Activated CD4-positive, alpha-beta T cell treated with anti-CD3 and anti-CD28 coated beads, Interleukin-2, amount 50 U/mL, for 1 hour (primary cell): ENCODE measurements around the gene TUBGCP3.
"Not testable (repeated sequence)": the region's sequence is repeated elsewhere in the genome, so short reads cannot be mapped to it uniquely, and the experiment has no call there.

Source experiments
- DNase-seq: peaks from one replicate; pipeline ENCODE4 v3.0.0-alpha.2; 2020

The TUBGCP3 gene

DNA sequence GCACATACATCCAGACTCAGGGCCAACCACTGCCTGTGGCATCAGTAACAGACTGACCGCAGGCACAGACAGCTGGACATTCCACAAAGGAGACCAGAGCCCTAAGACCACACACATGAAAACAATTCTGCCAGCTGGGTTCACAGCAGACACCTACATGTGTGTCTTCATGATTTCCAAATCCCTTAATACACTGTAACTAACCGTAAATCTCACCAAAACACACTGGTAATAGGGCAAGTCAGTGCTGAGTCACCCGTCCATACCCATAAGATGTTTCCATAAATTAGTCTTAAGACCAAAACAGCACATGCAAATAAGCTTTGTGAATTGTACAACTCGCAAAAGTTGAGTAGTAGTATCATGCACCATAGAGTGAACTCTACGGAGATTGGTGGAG, 65.4 kb downstream of the TUBGCP3 start:
- DNase-seq, result no peak

DNA sequence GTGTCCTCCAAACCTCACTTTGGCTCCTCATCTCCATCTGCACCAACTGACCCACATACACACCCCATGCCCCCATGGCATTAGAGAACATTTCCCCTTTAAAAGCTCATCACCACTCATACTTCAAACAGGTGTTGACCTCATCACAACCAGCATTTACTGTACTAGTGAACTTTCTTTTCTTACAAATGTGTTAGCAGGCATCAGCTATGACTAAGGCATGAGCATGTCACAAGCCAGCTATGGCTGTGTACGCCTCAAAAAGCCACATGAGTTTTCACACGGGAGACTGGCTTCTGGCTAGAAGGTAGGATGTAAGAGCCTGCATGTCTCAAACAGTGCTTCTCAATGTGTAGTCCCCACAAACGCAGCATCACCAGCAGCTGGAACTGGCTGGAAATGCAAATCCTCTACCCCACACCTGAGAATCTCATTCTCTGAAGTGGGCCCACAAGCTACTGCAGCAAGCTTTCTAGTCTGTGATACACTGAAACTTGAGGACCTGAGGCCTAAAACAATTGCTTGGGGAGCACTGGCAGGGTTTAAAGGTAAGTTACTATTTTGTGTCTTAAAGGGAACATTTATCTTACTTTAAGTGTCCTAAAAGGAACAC, 66.8 kb downstream of the TUBGCP3 start:
- DNase-seq, result no peak

DNA sequence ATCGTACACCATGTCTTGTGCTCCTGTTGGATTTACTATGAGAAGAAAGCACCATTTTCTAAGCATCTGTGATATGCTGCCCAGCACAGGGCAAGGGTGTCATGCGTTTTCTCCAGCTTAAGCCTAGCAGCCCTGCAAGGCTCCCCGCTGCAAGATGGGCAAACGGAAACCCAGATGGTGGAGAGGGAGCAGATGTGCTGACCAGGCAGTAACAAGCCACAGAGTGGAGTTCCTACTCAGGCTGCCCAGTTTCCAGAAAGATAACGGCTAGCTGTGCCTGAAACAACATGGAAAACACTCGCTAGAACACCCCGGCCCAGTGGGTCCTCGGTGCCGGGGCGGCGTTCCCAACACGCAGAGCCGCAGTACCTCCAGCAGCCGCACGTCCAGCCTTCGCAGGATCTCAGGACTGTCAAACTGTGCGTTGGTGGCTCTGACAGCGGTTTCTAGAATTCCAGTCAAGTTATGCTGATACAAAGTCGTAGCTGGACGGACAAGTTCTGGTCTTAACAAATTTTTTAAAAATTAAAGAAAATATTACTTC, 68.4 kb downstream of the TUBGCP3 start:
- no peak for DNase-seq

DNA sequence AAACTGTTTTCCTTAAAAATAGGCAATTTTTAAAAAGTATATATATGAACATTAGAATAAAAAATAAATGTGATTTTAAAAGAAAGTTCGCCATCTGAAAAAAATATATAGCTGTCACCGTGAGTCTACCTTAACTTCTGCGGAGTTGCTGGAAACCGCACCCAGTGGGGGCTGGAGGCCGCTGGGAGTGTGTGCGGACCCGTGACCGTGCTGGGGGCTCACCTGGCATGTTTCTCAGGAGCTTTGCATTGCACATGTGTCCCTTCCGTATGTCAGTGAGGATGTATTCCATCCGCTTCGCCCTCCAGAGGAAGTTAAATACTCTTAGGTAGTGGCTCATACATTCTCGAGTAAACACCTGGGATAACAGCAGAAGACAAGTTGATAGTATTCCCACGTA, 71.7 kb downstream of the TUBGCP3 start:
- DNase-seq, result no peak

GRCh38 chr13:112513761-112514160, 74.2 kb downstream of the TUBGCP3 start:
- DNase-seq, result no peak

GRCh38 chr13:112510987-112511685, 76.8 kb downstream of the TUBGCP3 start:
- DNase-seq, result no peak

GRCh38 chr13:112510002-112510780, 77.8 kb downstream of the TUBGCP3 start:
- no peak for DNase-seq

- DNase-seq, result no peak
Observed at GRCh38 chr13:112509190-112509589, 78.8 kb downstream of the TUBGCP3 start.

DNA sequence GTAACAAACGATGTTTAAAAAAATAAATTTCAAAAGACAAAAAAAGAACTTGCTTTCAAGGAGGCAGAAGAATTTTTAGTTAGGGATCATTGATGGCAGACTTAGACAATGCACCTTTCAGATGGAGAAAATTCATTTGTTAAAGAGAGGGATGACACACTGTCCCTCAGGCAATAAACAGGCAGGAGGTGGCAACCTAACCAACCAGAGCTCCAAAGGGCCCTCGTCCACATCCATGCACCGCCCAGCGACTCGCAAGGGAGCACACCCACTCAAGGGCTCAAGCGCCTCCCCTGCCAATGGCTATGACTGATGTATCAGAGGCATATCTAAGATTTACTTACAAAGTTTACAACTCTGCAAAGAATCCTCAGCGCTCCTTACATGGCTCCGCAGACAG, 81.9 kb downstream of the TUBGCP3 start:
- no peak for DNase-seq

DNA sequence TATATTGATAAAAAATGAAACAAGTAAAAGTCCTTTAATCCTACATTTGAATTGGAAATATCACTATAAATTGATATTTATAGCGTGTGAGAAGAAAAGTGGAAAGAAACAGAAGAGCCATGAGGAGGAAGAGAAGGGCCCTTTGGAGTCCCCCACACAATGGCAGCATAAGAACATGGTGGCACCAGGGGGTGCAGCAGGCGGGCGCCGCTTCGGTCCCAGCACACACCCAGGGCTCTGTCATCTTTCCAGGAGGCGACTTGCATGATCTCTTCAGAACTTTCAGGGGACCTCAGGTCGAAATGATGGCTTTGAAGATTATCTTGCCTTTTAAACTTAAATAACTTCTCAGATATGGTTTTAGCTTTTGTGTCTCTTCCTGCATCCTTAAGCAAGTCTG, 91.8 kb downstream of the TUBGCP3 start:
- DNase-seq, result no peak

- DNase-seq, result no peak
Observed at GRCh38 chr13:112495465-112495864, 92.5 kb downstream of the TUBGCP3 start.

DNA sequence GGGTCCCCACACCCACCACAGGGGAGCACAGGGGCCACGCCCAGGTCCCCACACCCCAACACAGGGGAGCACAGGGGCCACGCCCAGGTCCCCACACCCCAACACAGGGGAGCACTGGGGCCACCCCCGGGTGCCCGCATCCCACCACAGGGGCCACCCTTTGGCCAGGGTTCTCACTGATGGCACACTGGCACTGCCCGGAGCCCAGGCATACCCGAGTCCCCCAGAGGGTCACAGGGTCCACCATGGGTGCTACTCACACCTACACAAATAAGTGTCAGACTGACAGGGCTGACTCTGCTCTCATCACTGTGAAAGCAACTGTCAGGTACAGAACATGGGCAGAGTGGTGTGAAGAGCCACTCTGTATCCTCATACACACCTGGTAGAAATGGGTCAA, 98.8 kb downstream of the TUBGCP3 start:
- DNase-seq, result no peak

- DNase-seq, result not testable (repeated sequence)
Observed at GRCh38 chr13:112488343-112489050, 99.5 kb downstream of the TUBGCP3 start.

DNA sequence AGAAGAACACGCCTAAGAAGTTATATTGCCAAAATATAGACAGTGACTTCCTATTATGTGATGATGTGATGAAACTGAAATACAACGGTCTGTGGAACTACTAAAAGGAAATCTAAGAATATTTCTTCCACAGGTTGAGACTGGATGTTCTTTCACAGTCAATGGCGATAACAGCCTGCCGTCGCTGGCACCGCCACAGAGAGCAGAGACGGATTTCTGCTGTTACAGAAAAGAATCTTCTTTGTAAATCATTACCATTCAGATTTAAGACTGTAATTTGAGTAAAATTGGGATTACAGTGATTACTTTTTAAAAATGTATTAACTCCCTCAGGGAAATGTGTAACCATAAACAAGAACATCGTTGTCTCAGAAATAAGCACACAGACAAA, 100.8 kb downstream of the TUBGCP3 start:
- no peak for DNase-seq

DNA sequence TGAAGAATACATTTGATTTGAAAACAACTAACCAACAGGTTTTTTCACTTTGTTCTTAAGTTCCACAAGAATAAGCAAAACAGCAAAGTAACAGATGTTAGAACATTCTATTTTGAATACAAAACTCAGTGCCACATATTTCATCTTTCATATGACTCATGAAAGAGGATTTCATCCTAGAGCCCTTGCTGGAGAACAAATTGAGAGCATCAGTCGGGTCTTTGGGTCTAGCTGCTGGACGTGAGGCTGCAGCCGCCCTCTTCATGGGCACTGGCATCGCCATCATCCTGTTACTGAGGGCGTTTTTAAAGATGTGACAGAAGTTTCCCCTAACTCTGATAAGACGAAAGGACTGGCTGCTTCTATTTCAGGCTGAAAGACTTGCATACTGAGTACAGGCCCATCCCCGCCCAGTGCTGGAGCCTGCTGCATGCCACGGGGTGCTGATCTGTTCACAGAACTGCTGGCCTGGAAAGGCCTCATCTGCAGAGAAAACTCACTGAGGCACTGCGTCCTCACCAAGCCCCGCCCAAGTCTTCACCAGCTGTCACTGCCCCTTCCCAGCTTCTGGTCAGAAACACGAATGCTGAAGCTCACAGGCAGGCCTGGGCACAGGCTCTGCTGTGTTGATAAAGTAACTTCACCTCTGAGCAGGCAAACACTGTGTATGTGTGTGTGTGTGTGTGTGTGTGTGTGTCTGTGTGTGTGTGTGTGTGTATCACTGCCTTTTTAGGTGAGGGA, 101.4 kb downstream of the TUBGCP3 start:
- no peak for DNase-seq

DNA sequence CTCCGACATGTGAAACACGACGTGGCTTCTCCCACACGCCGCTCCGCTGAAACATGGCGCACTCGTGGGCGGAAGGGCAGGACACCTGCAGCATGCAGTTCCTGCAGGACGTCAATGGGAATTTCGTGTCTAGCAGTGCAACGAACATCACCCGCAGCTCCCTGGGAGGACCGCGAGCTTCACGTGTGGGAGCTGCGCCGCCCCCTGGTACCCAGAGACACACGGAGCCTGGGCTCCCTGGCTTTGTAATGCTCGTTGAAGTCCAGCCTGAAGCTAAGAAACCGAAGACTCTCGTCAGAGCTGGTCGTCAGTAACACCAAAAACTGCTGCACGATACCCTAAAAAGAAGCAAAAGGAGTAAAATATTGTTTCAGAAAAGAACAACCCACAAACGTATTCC, 102.1 kb downstream of the TUBGCP3 start:
- DNase-seq, result not testable (repeated sequence)

DNA sequence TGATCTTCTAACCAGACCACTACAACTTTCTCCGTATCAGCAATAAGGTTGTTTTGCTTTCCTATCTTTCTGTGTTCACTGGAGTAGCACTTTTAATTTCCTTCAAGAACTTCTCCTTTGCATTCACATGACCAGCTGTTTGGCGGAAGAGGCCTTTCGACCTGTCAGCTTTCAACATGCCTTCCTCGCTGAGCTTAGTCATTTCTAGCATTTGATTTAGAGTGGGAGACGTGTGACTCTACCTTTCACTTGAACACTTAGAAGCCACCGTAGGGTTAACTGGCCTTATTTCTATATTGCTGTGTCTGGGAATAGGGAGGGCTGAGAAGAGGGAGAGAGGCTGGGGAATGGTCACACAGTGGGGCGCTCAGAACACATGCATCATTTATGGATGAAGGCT, 104.7 kb downstream of the TUBGCP3 start:
- no peak for DNase-seq

DNA sequence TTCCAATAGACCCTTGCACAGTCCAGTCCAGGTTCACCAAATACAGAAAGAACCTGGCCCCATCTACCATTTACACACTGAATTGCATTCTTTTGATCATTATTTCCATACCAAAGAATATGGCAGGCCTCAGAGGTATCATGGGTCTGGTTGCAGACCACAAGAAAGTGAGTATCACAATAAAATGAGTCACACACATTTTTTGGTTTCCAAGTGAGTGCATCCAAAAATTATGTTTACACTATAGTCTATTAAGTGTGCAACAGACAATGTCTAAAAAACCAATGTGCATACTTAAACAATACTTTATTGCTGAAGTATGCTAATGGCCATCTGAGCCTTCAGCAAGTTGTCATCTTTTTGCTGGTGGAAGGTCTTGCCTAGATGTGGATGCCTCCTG, 106.5 kb downstream of the TUBGCP3 start:
- DNase-seq, result no peak

- no peak for DNase-seq
Observed at GRCh38 chr13:112479389-112479788, 108.6 kb downstream of the TUBGCP3 start.

GRCh38 chr13:112477070-112477619, 110.8 kb downstream of the TUBGCP3 start:
- DNase-seq, result no peak

DNA sequence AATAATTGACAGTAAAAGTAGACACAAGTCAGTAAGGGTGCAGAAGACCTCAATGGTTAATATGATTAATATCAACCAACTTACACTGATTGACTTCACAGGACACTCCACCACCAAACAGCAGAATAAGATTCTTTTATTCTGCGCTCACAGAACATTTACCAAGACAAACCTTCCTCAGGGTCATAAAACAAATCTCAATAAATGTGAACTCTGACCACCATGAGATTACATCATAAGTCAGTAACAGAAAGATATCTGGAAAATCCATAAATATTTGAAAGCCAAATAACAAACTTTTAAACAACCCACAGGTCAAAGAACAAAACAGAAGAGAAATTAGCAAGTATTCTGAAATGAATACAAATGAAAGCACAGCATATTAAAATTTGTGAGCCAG, 112.1 kb downstream of the TUBGCP3 start:
- DNase-seq, result no peak

- no peak for DNase-seq
Observed at GRCh38 chr13:112474869-112475268, 113.1 kb downstream of the TUBGCP3 start.
